HEK293 (cell line): Measurements from ENCODE around the gene MTCL1.

Experiments used
- BCL11A ChIP-seq: fragments of 450-650 bp; formaldehyde crosslinking; IDR thresholded peaks from 2 replicates; pipeline ENCODE4 v1.5.1; 2016; ENCODE audit warnings: low read depth, missing biosample characterization, missing genetic modification characterization
- BCL11B ChIP-seq: fragments of 450-650 bp; formaldehyde crosslinking; IDR thresholded peaks from 2 replicates; pipeline ENCODE4 v1.5.1; 2016; ENCODE audit warnings: low read depth, missing biosample characterization, missing genetic modification characterization
- CTCF ChIP-seq: fragments of 450-650 bp; formaldehyde crosslinking; IDR thresholded peaks from 2 replicates; pipeline ENCODE4 v1.5.1; 2016; ENCODE audit warnings: missing biosample characterization, missing genetic modification characterization
- KLF10 ChIP-seq: fragments of 450-650 bp; IDR thresholded peaks from 2 replicates; pipeline ENCODE4 v1.5.1; 2018; ENCODE audit warnings: missing biosample characterization, mild to moderate bottlenecking, missing genetic modification characterization
- ZBTB11 ChIP-seq: fragments of 450-650 bp; formaldehyde crosslinking; conservative IDR thresholded peaks from 2 replicates; pipeline ENCODE4 v1.5.1; 2016; ENCODE audit warnings: low read depth, missing biosample characterization, missing genetic modification characterization
- ZBTB7A ChIP-seq: fragments of 450-650 bp; formaldehyde crosslinking; IDR thresholded peaks from 2 replicates; pipeline ENCODE4 v1.5.1; 2016; ENCODE audit warnings: low read depth, missing biosample characterization, missing genetic modification characterization
- ZNF140 ChIP-seq: fragments of 450-650 bp; formaldehyde crosslinking; IDR thresholded peaks from 2 replicates; pipeline ENCODE4 v1.5.1; 2016; ENCODE audit warnings: missing biosample characterization, missing genetic modification characterization
- ZNF157 ChIP-seq: fragments of 450-650 bp; formaldehyde crosslinking; IDR thresholded peaks from 2 replicates; pipeline ENCODE4 v1.5.1; 2016; ENCODE audit warnings: missing biosample characterization, missing genetic modification characterization
- ZNF239 ChIP-seq: fragments of 450-650 bp; formaldehyde crosslinking; IDR thresholded peaks from 2 replicates; pipeline ENCODE4 v1.5.1; 2016; ENCODE audit warnings: missing biosample characterization, missing genetic modification characterization
- ZNF280D ChIP-seq: fragments of 450-650 bp; formaldehyde crosslinking; IDR thresholded peaks from 2 replicates; pipeline ENCODE4 v1.5.1; 2016; ENCODE audit warnings: missing biosample characterization, missing genetic modification characterization
- ZNF404 ChIP-seq: fragments of 450-650 bp; formaldehyde crosslinking; IDR thresholded peaks from 2 replicates; pipeline ENCODE4 v1.5.1; 2017; ENCODE audit warnings: missing biosample characterization, missing genetic modification characterization
- ZSCAN23 ChIP-seq: fragments of 450-650 bp; formaldehyde crosslinking; IDR thresholded peaks from 2 replicates; pipeline ENCODE4 v1.5.1; 2016; ENCODE audit warnings: missing biosample characterization, missing genetic modification characterization

GRCh38 chr18:8711736-8712135 lies 6.4 kb downstream of the MTCL1 start:
- TF ChIP-seq BCL11A (tag by site-specific recombination) = no peak
- TF ChIP-seq CTCF (tag by site-specific recombination) = no peak
- TF ChIP-seq BCL11B (tag by site-specific recombination) = no peak
- no peak for TF ChIP-seq ZNF157 (tag by site-specific recombination)
- TF ChIP-seq ZNF239 = no peak
- no peak for TF ChIP-seq ZNF280D (tag by site-specific recombination)
- no peak for TF ChIP-seq ZBTB11
- no peak for TF ChIP-seq ZNF404 (tag by site-specific recombination)
- no peak for TF ChIP-seq KLF10 (tag by site-specific recombination)
- no peak for TF ChIP-seq ZNF140 (tag by site-specific recombination)
- no peak for TF ChIP-seq ZSCAN23 (tag by site-specific recombination)
- TF ChIP-seq ZBTB7A = no peak
